IPS DF 6.9 (cell line): ENCODE measurements around the gene NINL.

Source experiments
- DNase-seq: peaks from one replicate; pipeline ENCODE4 v3.0.0-alpha.2; 2013; ENCODE audit warnings: low read depth, low spot score
- H3K27ac ChIP-seq: one replicate; pipeline ENCODE4 v1.5.1; 2013; ENCODE audit warnings: low read length, control low read depth
- H3K27me3 ChIP-seq: 2 replicates; pipeline ENCODE4 v1.6.1; 2013; ENCODE audit warnings: mild to moderate bottlenecking, low read length; ENCODE audit not compliant: control insufficient read depth, insufficient read depth
- H3K36me3 ChIP-seq: 2 replicates; pipeline ENCODE4 v1.6.1; 2013; ENCODE audit warnings: low read length; ENCODE audit not compliant: control insufficient read depth, insufficient read depth
- H3K4me1 ChIP-seq: 2 replicates; pipeline ENCODE4 v1.6.1; 2013; ENCODE audit warnings: low read length; ENCODE audit not compliant: control insufficient read depth, insufficient read depth
- H3K4me3 ChIP-seq: 2 replicates; pipeline ENCODE4 v1.5.1; 2013; ENCODE audit warnings: mild to moderate bottlenecking, low read length
- H3K9me3 ChIP-seq: 2 replicates; pipeline ENCODE4 v1.6.1; 2013; ENCODE audit warnings: low read length, inconsistent platforms; ENCODE audit not compliant: control insufficient read depth, insufficient read depth
- WGBS: extraction: QIAGEN DNeasy Blood & Tissue Kit; methylation state at CpG from one replicate; pipeline ENCODE4 v1.1.7; 2013; ENCODE audit warnings: mixed read lengths, missing lambda C conversion rate; ENCODE audit not compliant: insufficient read length, insufficient coverage; 5-methylcytosine and 5-hydroxymethylcytosine counted together

NINL gene

DNA sequence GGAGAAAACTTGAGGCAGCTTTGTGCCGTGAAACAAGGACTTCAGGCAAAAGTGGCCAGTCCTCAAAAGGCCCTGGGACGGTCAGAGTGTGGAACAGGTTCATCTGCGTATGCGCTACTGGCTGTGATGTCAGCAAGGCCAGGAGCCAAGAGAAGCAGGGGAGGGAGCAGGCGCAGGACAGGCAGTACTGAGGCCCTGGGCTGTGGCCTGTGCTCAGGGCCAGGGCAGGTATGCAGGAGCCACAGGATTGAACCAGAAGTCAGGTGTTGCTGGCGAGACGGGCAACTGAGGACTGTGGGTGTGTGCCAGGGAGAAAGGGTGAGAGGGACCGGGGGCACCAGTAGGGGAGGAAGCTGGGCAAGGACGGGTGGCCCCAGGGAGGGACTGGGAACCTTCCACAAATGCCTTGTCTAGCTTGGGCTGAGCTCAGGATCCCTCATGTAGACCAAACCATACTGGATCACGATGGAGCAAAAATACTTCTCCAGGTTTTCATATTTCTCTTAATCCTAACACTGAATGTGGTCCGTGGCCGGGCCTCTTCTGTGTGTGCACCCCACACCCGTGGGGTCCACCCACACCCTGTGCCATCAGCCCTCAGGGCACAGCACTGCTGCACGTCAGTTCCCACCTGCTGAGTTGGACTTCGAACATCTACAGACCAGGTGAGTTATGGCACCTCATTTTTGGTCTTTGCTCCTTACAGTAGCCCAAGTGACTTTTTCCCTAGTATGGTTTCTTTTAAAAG, 131.0 kb downstream of the NINL start:
- DNase-seq, result no peak
- H3K36me3 ChIP-seq, result peaks cover 16% of the 10 kb centered on the region
- no peak overlapping the region for H3K27ac ChIP-seq
- H3K4me1 ChIP-seq, result no peaks in the 10 kb centered on the region
- no peak overlapping the region for H3K4me3 ChIP-seq
- H3K27me3 ChIP-seq, result no peaks in the 10 kb centered on the region
- no peaks in the 10 kb centered on the region for H3K9me3 ChIP-seq
- WGBS, result no CpG with 5 or more reads among the region's 15 CpGs

- WGBS, result no CpG with 5 or more reads among the region's 25 CpGs
Observed at GRCh38 chr20:25453035-25453810, 132.1 kb downstream of the NINL start.

GRCh38 chr20:25452333-25452732, 133.0 kb downstream of the NINL start:
- Histone ChIP-seq H3K4me3 (no peak overlapping the region), H3K9me3 (no peaks in the 10 kb centered on the region; the same call in 1 of the 2 replicates), H3K36me3 (peaks cover 18% of the 10 kb centered on the region), H3K27me3 (no peaks in the 10 kb centered on the region), H3K27ac (no peak overlapping the region), H3K4me1 (no peaks in the 10 kb centered on the region)
- DNase-seq, result no peak
- WGBS, result no CpG with 5 or more reads among the region's 6 CpGs

More at GRCh38 chr20:25453035-25453810, 132.1 kb downstream of the NINL start:
- Histone ChIP-seq H3K4me3 (no peak overlapping the region), H3K9me3 (no peaks in the 10 kb centered on the region), H3K27me3 (no peaks in the 10 kb centered on the region), H3K4me1 (no peaks in the 10 kb centered on the region), H3K27ac (no peak overlapping the region), H3K36me3 (peaks cover 13% of the 10 kb centered on the region)
- no peak for DNase-seq

- WGBS, result no CpG with 5 or more reads among the region's 6 CpGs
- no peak for DNase-seq
- H3K4me3 ChIP-seq, result no peak overlapping the region
- H3K4me1 ChIP-seq, result no peaks in the 10 kb centered on the region
- H3K27ac ChIP-seq, result no peak overlapping the region
- H3K9me3 ChIP-seq, result no peaks in the 10 kb centered on the region; the same call in 1 of the 2 replicates
- no peaks in the 10 kb centered on the region for H3K27me3 ChIP-seq
- peaks cover 15% of the 10 kb centered on the region; the same call in 1 of the 2 replicates for H3K36me3 ChIP-seq
Observed at GRCh38 chr20:25447671-25448070, 137.7 kb downstream of the NINL start.

DNA sequence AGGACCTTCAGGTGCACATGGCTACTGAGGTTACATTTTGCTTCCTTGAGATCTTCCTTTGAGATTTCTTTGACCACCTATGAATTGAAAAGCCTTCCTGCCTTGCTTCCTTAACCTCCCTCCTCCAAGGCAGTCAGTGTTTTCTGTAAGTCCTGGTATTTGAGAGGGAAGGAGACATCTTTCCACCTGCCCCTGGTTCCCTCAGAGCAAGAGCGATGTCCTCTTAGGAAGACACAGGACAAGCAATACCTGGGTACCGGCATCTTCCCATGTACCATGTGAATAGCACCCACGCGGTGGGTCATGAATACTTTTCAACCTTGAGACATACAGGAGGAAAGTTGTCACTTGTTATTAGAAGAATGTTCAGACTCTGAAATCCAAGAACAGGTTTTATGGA, 140.8 kb downstream of the NINL start:
- no peak for DNase-seq
- WGBS, result no CpG with 5 or more reads among the region's 4 CpGs
- Histone ChIP-seq H3K36me3 (peaks cover 13% of the 10 kb centered on the region; the same call in 1 of the 2 replicates), H3K9me3 (no peaks in the 10 kb centered on the region; the same call in 1 of the 2 replicates), H3K27ac (no peak overlapping the region), H3K4me1 (no peaks in the 10 kb centered on the region), H3K27me3 (no peaks in the 10 kb centered on the region), H3K4me3 (no peak overlapping the region)

GRCh38 chr20:25439328-25439727, 146.0 kb downstream of the NINL start:
- H3K4me1 ChIP-seq, result peaks cover 2% of the 10 kb centered on the region; the same call in 1 of the 2 replicates
- H3K36me3 ChIP-seq, result peaks cover 2% of the 10 kb centered on the region; the same call in 1 of the 2 replicates
- H3K27me3 ChIP-seq, result no peaks in the 10 kb centered on the region
- H3K9me3 ChIP-seq, result no peaks in the 10 kb centered on the region
- no CpG with 5 or more reads among the region's 3 CpGs for WGBS
- H3K4me3 ChIP-seq, result no peak overlapping the region
- H3K27ac ChIP-seq, result no peak overlapping the region
- DNase-seq, result no peak

DNA sequence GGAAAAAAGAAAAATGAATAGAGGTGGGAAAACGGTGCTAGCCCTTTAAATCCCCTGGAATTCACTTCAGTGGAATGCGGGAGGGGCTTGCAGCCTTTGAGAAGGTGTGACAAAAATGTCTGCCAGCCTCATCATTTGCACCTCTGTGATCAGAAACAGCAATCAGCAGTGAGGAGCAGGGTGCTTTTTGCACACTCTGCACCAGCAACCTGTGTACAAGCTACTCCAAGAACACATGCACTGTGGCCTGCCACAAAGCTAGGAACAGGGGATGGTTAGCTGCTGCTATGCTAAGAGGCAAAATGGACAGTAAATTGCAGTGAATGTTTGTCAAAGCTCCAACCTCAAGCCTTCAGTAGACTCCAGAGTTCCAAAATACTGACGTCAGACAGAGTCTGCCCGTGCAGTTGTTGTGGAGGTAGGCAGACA, 148.2 kb downstream of the NINL start:
- Histone ChIP-seq H3K9me3 (no peaks in the 10 kb centered on the region), H3K36me3 (0 out of 2 replicates have a peak, but pooled peaks cover 2% of the 10 kb centered on the region), H3K27me3 (no peaks in the 10 kb centered on the region), H3K4me1 (peaks cover 2% of the 10 kb centered on the region; the same call in 1 of the 2 replicates), H3K4me3 (no peak overlapping the region), H3K27ac (no peak overlapping the region)
- peak; percentile 16 for DNase-seq
- WGBS, result no CpG with 5 or more reads among the region's 4 CpGs

GRCh38 chr20:25424536-25424935, 160.8 kb downstream of the NINL start:
- WGBS, result no CpG with 5 or more reads among the region's 3 CpGs
- Histone ChIP-seq H3K27ac (no peak overlapping the region), H3K9me3 (no peaks in the 10 kb centered on the region), H3K27me3 (no peaks in the 10 kb centered on the region), H3K4me1 (no peaks in the 10 kb centered on the region), H3K36me3 (peaks cover 6% of the 10 kb centered on the region; the same call in 1 of the 2 replicates), H3K4me3 (no peak overlapping the region)
- DNase-seq, result no peak

DNA sequence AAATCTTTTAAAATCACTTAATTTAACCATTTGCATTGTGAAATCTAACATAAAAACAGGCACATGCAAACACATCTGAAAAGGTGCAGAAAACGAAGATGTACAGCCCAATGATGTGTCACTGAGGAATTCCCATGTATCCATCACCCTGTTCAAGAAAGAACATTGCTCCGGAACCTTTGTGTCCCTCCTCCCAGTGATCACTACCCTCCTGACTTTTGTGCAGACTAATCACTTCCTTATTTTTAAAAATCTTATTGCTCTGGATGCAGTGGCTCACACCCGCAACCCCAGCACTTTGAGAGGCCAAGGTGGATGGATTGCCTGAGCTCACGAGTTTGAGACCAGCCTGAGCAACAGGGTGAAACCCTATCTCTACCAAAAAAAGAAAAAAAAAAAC, 163.3 kb downstream of the NINL start:
- Histone ChIP-seq H3K36me3 (peaks cover 14% of the 10 kb centered on the region), H3K4me3 (no peak overlapping the region), H3K4me1 (no peaks in the 10 kb centered on the region), H3K27ac (no peak overlapping the region), H3K9me3 (no peaks in the 10 kb centered on the region), H3K27me3 (no peaks in the 10 kb centered on the region)
- WGBS, result no CpG with 5 or more reads among the region's 4 CpGs
- no peak for DNase-seq

DNA sequence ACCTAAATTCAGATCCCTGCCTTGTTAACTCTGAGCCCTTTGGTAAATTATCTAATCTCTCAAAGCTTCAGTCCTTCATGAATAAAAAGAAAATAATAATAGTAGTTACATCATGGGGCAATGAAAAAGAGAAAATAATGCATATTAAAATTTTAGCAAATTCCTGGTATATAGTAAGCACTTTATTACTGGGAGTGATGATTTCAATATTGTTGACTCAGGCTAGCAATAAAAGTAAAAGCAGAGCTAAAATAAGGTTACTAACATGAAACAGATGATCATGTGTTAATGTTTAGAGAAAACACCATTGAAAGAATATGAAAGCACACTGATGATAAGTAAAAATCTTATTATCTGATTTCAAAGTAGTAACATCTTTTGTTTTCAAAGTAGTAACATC, 164.2 kb downstream of the NINL start:
- H3K4me3 ChIP-seq, result no peak overlapping the region
- peaks cover 12% of the 10 kb centered on the region for H3K36me3 ChIP-seq
- no peak for DNase-seq
- no peaks in the 10 kb centered on the region for H3K9me3 ChIP-seq
- no peaks in the 10 kb centered on the region for H3K4me1 ChIP-seq
- H3K27ac ChIP-seq, result no peak overlapping the region
- H3K27me3 ChIP-seq, result no peaks in the 10 kb centered on the region
